GM19239 (cell line): ENCODE data around the gene VANGL1.

Source experiments
- DNase-seq: peaks from one replicate; pipeline ENCODE4 v3.0.0; 2011; ENCODE audit warnings: low spot score; ENCODE audit not compliant: insufficient read length
- FAIRE-seq: peaks from 2 replicates; lab custom pipeline; 2011; peaks lifted over from hg19 to GRCh38; lab: Jason Lieb, UNC

Gene VANGL1

GRCh38 chr1:115694805-115695204, 53.0 kb downstream of the VANGL1 start:
- no peak for FAIRE-seq

GRCh38 chr1:115697619-115698018, 55.8 kb downstream of the VANGL1 start:
- no peak for DNase-seq
- no peak for FAIRE-seq

More at GRCh38 chr1:115694805-115695204, 53.0 kb downstream of the VANGL1 start:
- DNase-seq, result no peak

- FAIRE-seq (no peak), DNase-seq (no peak)
These were observed 59.3 kb downstream of the VANGL1 start for GRCh38 chr1:115701090-115701489.

GRCh38 chr1:115702959-115703358, 61.2 kb downstream of the VANGL1 start:
- no peak for DNase-seq
- no peak for FAIRE-seq

- FAIRE-seq, result no peak
- no peak for DNase-seq
These were observed 63.5 kb downstream of the VANGL1 start for GRCh38 chr1:115705085-115705951.

DNA sequence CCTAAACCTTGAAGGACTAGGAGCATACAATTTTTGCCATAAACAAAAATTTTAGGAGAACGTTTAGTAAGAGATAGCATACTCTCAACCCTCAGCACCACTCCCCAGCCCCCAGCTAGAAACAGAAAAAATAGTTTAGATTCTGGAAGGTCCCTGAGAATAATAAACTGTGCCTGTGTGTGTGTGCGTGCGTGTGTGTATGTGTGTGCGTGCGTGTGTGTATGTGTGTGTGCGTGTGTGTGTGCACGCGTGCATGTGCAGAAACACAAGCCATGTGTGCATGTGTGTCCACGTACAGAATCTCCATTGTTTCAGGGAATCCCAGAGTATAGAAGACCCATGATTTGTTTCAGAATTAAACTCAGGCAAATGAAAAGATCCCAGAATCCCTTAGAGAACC, 64.2 kb downstream of the VANGL1 start:
- FAIRE-seq (no peak), DNase-seq (no peak)

- FAIRE-seq (no peak), DNase-seq (peak; percentile 27)
These were observed 65.0 kb downstream of the VANGL1 start for GRCh38 chr1:115706587-115707425.

DNA sequence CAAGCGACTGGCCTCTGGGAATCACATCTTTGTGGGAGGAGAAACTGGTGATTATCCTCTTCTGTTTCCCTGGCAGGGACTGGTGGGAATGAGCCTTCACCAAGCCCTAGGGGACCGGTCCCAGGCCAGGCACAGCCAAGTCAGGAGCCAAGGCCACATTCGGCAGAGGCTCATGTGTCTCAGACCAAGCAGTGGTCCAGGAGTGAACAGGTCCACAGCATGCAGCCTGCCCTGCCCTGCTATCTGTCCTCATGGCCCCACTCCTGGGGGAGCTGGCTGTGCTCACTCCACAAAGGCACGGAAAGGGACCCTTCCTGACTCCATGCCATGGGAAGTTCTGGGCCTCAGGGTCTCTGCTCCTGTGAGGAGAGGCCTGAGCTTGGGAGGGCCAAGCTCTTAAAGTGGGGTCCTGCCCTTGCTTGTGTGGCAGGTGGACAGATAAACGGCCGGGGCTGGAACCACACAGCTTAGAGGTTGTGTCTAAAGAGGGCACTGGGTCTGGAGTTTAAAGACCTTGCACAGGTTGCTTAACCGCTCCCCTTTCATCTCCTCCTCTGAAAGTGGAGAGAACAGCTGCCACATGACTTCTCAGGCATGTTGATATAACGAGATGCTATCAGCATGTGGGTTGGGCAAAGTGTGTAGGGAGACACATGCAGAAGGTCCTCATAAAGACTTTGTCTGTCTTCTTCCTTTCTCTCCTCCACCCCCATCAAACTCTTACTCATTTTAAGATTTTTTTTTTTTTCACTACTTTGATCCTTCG, 69.3 kb downstream of the VANGL1 start:
- FAIRE-seq (no peak), DNase-seq (no peak)

DNA sequence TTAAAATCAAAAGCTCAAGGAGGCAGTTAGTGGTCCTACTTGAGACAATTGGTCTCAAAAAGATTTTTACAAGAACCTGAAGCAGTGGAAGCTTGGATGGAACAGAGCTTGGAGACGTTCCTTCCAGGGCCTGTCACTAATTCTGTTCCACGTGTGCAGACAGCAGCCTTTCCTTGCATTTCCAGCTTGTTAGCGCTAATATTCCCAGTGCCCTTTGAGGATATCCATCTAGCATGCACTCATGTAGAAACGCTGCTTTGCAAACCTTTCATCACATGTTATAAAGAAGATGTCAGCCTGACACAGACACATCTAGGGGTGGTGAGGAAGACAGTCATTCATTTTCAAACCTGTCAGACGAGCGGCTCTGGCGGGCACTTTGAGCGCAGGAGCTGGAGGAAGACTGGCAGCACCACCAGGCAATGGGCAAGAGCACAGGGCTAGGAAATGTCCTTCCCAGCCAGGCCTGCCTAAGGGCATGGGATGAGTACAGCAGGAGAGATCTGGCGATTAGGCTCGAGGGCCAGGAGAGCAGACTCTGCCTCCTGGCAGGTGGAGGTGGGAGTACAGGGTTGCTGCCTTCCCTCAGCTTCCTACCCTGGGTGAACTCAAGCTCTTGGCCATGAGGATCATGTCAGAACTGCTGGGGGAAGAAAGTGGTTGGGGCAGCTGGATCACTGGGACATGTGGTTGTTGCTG, 71.3 kb downstream of the VANGL1 start:
- FAIRE-seq, result no peak
- no peak for DNase-seq

DNA sequence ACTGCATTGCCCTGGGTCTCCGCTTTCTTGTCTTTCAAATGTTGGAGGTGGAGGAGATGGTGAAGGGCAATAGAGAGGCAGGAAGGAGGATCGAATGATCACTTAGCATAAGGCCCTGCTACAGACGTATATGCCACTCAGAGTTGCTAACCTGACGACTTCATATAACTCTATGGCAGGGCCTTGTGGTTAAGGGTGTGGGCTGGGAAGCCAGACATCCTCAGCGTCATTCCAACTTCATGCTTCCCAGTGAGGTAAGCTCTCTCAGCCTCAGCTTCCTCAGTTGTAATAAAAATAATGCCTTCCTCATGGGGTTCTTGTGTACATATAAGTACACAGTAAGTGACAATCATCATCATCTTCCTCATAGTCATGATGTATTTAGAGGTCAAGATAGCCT, 72.1 kb downstream of the VANGL1 start:
- FAIRE-seq, result no peak
- DNase-seq, result no peak

- FAIRE-seq (no peak), DNase-seq (no peak)
These were observed 72.9 kb downstream of the VANGL1 start for GRCh38 chr1:115714572-115715141.

GRCh38 chr1:115717541-115717940, 75.8 kb downstream of the VANGL1 start:
- peak; percentile 7 for DNase-seq
- FAIRE-seq, result no peak

GRCh38 chr1:115718011-115718754, 76.4 kb downstream of the VANGL1 start:
- DNase-seq (no peak), FAIRE-seq (no peak)

DNA sequence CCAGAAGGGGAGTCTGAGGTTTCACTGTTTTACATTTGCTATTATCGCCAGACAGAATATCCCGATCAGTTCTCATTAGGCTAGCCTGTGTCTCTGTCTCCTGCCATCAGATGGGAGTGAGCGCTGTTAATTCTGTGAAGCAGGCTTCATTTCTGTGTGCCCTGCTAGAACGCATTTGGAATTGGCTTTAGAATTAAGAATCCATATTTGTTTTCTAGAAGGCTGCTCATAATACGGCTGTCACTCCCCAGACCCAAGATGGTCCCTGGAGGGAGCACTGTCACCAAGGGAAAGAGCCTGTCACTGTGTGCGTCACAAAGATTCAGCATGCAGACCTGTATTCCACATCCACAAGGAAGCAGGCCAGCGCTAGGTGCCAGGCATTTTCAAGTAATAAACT, 77.5 kb downstream of the VANGL1 start:
- DNase-seq (no peak), FAIRE-seq (no peak)

DNA sequence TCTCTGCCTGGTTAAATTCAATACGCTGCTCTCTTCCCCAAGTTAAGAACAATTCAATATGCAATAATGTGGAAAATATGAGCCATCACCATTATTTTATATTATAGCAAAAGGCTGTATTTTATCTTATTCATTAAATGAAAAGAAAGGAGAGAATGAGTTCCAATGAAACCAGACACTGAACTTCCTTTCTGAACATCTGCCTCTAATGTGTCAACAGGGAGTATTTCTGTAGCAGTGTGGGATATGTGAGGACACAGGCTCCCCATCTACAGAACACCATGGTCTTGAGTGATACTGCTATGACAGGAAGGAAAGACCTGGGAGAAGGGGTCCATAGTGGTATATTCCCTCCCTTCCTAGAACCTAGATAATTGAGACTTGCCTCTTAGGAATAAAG, 80.5 kb downstream of the VANGL1 start:
- no peak for FAIRE-seq
- no peak for DNase-seq

DNA sequence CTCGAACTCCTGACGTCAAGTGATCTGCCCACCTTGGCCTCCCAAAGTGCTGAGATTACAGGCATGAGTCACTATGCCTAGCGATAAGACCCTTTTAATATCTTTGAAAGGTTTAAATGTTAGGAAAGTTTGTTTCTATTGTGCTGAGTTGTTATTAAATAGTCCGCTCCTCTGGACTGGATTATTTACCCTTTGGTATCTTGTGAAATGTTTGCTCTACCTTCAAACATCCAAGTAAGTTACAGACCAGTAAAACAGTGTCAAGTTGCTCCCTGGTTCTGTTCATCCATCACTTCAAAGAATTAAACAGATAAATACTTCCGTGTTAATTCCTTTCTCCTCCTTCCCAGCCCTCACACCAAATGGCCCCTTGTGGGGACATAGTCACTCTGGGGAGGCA, 82.0 kb downstream of the VANGL1 start:
- DNase-seq (no peak), FAIRE-seq (no peak)

- FAIRE-seq (no peak), DNase-seq (no peak)
These were observed 83.8 kb downstream of the VANGL1 start for GRCh38 chr1:115725600-115725999.

DNA sequence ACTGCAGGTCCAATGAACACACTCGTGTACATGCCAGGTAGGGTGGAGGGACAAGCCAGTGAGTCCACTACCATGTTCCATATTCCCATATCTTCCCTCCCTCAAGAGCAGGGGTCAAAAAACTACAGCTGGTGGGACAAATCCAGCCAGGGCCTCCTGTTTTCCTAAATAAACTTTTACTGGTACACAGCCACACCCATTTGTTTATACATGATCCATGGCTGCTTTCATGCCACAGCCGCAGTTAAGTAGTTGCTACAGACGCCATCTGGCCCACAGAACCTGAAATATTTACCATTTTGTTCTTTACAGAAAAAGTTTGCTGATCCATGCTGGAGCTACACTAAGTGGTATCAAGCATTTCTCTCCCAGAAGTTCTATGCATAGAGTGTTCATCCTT, 84.4 kb downstream of the VANGL1 start:
- FAIRE-seq (no peak), DNase-seq (no peak)

DNA sequence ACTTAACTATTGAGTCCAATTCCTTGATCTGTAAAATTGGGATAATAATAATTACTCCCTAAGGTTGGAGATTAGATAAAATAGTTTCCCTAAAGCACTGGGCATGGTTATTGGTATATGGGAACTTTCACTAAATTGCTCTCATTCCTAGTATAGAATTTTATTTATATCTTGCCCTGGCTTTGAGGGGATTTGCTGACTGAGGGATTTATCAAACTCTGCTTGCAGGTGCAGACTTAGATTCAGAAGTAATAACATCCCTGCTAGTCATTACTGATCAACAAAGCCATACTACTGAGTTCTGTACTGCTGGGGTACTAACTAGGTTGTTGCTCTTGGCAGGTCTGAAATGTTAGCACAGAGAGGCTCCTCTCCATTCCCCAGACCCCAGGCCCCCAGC, 84.8 kb downstream of the VANGL1 start:
- DNase-seq (no peak), FAIRE-seq (no peak)
